NCI-H1048 (cell line): ENCODE data around the gene C5orf24.
"Not testable (repeated sequence)": the region's sequence is repeated elsewhere in the genome, so short reads cannot be mapped to it uniquely, and the experiment has no call there.

Experiments
- DNase-seq: peaks from one replicate; lab custom pipeline; 2025; lab: John Stamatoyannopoulos, UW

The C5orf24 gene

GRCh38 chr5:134857401-134857800 lies 11.6 kb downstream of the C5orf24 start:
- DNase-seq = no peak

DNA sequence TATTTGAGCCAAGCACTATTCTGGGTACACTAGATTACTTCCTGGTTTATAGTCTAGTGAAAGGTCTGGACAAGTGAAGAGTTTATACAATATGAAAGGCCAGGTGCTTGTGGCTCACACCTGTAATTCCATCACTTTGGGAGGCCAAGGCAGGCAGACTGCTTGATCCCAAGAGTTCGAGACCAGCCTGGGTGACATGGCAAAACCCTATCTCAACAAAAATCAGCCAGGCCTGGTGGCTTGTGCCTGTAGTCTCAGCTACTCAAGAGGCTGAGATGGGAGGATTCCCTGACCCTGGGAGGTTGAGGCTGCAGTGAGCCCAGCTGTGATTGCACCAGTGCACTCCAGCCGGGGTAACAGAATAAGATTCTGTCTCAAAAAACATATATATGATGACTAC lies 18.9 kb downstream of the C5orf24 start:
- DNase-seq = no peak

GRCh38 chr5:134873494-134873893 lies 27.7 kb downstream of the C5orf24 start:
- no peak for DNase-seq

DNA sequence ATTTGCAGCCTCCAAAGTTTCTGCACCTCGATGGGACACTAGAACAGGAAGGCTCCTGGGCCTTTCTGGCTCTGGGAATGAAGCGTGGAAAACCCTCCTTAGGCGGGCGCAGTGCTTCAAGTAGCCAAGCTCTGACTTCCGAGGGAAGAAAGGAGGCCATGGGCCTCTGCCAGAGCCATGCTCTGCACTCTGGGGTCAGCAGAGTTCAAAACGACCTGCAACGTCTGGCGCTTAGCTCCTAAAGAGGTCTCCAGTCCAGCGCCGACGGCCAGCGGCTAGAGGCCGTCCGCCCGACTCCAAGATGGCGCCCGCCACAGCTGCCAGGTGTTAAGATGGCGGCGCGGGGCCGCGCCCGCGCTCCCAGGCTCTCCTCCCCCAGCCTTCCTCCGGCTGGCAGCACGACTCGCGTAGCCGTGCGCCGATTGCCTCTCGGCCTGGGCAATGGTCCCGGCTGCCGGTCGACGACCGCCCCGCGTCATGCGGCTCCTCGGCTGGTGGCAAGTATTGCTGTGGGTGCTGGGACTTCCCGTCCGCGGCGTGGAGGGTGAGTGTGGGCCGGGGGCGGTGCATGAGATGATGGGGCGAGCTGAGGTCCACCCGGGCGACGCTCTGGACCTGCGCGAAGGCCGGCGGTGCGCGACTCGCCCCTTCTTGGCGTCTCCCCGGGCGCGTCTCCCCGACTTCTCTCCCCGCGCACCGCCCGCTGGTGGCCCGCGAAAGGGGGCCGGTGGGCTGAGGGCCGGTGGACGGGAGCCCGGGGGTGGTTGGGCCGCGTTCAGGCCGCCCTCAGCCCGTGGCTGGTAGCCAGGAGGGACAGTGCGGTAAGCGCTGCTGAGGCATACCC lies 28.4 kb downstream of the C5orf24 start, which contains the start of gene TXNDC15:
TSS of gene TXNDC15 (plus strand) at position 385 of the 844 bp plus-strand sequence. CDS start at position 442, 57 bp downstream.
- DNase-seq = peak; percentile 15

DNA sequence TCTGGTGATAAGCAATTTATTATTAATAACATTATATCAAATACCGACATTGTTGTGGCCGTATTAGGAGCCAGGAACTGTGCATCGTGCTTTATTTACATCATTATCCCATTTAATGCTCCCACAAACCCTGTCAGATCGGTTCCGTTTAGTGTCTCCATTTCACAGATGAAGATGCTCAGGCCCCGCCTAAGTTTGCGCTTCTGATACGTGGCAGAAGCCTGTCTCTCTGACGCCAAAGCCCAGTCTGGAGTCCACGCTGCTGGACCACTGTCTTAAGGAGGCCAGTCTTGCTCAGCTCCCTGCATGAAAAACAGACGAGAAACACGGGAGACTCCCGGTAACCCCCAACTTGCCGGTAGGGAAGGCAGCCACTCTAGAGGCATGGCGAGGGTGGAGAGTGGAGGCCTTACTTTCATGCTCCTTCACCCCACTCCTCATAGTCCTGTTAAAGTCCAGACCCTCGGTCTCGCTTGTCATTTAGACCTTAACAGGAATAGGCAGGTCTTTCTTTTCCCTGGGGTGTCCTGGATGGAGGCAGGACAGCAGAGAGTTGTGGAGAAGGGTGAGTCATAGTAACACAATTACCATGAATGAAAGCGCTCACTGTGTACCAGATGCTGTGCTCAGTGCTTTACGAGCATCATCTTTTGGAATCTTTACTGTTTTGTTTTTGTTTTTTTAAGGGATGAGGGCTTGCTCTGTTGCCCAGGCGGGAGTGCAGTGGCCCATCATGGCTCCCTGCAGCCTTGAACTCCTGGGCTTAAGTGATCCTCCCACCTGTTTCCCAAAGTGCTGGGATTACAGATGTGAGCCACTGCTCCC lies 29.3 kb downstream of the C5orf24 start:
- DNase-seq = no peak

DNA sequence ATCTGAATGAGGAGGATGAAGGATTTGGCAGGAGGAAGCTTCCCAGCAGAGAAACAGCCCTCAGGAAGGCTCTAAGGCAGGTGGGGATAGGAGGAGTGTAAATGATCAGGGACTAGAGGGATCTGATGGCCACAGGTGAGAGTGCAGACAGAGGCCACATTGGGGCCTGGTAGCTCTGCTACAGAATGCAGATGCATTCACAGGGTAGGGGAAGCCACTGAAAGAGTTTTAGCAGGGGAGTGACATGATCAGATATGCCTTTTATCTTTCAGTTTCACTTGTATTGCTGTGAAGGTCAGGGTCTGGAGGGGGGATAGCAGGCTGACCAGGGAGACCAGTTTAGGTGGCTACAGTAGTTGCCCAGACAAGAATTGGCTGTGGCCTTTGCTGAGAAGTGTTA lies 31.4 kb downstream of the C5orf24 start:
- no peak for DNase-seq

- DNase-seq = no peak
These were observed 32.6 kb downstream of the C5orf24 start for GRCh38 chr5:134878403-134878802.

DNA sequence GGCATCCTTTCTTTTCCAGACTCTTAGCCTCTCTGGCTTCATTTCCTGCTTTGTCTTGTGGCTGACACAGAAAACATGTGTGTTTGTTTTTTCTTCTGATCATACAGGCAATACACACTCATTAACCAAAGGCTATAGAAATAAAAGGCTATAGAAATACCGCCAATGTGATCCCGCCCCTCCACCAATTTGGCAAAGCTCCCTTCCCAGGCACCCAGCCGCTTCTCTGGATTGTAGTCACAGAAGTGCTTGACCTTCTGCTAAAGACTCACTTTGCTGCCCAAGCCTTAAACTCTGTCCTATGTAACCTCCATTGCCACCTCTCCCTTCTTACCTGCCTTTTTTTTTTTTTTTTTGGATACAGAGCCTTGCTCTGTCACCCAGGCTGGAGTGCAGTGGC lies 33.7 kb downstream of the C5orf24 start:
- DNase-seq = no peak

GRCh38 chr5:134880937-134881336 lies 35.2 kb downstream of the C5orf24 start:
- DNase-seq = not testable (repeated sequence)

DNA sequence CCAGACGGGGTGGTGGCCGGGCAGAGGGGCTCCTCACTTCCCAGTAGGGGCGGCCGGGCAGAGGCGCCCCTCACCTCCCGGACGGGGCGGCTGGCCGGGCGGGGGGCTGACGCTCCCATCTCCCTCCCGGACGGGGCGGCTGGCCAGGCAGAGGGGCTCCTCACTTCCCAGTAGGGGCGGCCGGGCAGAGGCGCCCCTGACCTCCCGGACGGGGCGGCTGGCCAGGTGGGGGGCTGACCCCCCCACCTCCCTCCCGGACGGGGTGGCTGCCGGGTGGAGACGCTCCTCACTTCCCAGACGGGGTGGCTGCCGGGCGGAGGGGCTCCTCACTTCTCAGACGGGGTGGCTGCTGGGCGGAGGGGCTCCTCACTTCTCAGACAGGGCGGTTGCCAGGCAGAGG lies 35.9 kb downstream of the C5orf24 start:
- not testable (repeated sequence) for DNase-seq

DNA sequence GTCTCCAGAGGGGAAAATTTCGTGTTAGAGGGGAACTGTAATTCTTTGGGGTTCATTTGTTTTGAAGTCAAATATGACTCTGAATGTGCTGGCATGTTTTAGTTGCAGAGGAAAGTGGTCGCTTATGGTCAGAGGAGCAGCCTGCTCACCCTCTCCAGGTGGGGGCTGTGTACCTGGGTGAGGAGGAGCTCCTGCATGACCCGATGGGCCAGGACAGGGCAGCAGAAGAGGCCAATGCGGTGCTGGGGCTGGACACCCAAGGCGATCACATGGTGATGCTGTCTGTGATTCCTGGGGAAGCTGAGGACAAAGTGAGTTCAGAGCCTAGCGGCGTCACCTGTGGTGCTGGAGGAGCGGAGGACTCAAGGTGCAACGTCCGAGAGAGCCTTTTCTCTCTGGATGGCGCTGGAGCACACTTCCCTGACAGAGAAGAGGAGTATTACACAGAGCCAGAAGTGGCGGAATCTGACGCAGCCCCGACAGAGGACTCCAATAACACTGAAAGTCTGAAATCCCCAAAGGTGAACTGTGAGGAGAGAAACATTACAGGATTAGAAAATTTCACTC lies 41.9 kb downstream of the C5orf24 start:
- DNase-seq = no peak

- no peak for DNase-seq
These were observed 43.6 kb downstream of the C5orf24 start for GRCh38 chr5:134889335-134889734.

GRCh38 chr5:134891473-134891872 lies 45.7 kb downstream of the C5orf24 start:
- no peak for DNase-seq

- DNase-seq = no peak
These were observed 46.5 kb downstream of the C5orf24 start for GRCh38 chr5:134892282-134892681.

DNA sequence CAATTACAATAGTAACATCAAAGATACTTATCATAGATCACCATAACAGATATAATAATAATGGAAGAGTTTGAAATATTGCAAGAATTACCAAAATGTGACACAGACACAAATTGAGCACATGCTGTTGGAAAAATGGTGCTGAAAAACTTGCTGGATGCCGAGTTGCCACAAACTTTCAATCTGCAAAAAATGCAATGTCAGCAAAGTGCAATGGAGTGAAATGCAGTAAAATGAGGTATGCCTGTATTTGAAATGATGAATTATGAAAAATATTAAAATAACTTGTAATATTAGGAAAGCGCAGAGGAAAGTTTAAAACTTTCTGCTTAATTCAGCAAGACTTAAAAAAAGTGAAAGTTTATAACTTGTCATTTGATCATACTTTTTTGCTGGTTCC lies 47.2 kb downstream of the C5orf24 start:
- no peak for DNase-seq

DNA sequence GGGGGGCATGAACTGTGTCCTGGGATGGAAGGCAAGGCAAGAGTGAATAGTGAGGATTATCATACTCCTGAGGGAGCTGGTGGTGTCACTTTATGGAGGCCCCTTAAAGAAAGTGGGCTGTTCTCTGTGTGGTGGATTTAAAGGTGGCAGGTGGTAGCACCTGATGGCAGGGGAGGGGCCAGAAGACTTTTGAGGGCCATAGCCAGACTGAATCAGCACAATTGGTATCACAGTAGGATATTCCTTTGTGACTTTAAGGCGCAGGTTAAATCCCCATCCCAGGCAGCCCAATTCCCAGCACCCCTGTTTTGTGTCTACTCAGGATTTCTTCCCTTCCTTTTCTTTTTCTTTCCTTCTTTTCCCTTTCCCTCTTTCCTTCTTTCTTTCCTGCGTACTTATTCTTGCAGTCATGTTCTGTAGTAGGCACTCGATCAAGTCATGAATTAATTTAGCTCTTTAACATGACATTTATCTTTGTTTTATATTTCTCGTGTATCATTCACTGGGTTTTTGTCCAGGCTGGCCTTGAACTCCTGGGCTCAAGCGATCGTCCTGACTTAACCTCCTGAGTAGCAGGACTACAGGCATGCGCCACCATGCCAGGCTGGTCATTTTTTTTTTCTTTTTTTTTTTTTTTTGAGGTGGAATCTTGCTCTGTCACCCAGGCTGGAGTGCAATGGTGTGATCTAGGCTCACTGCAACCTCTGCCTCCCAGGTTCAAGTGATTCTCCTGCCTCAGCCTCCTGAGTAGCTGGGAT lies 48.2 kb downstream of the C5orf24 start:
- no peak for DNase-seq

DNA sequence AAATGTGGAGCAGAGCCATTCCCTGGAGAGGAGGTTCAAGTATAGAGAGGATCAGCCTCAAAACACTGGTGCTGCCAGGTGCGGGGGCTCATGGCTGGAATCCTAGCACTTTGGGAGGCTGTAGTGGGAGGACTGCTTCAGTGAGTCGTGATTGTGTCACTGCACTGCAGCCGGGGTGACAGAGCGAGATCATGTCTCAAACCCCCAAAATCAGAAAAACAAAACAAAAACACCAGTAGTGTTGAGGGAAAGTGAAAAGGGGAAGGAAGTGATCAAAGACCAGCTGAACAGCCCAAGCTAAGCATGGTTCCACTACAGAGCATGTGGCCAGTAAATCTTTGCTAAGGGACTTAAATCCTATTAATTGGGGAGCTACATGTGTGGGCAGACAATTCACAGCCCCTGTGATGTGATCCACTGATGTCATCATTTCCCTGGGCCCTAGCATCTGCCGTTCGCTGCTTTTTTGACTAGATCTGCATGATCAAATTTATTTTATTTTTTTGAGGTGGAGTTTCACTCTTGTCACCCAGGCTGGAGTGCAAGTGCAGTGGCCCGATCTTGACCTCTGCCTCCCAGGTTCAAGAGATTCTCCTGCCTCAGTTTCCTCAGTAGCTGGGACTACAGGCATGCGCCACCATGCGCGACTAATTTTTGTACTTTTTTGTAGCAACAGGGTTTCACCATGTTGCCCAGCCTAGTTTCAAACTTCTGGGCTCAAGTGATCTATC lies 56.5 kb downstream of the C5orf24 start:
- no peak for DNase-seq

GRCh38 chr5:134904610-134905245 lies 59.0 kb downstream of the C5orf24 start, which contains the start of gene PCBD2:
Gene PCBD2 (plus strand): TSS chr5:134905131. CDS start chr5:134905140, 9 bp downstream.
- DNase-seq = peak; percentile 86

DNA sequence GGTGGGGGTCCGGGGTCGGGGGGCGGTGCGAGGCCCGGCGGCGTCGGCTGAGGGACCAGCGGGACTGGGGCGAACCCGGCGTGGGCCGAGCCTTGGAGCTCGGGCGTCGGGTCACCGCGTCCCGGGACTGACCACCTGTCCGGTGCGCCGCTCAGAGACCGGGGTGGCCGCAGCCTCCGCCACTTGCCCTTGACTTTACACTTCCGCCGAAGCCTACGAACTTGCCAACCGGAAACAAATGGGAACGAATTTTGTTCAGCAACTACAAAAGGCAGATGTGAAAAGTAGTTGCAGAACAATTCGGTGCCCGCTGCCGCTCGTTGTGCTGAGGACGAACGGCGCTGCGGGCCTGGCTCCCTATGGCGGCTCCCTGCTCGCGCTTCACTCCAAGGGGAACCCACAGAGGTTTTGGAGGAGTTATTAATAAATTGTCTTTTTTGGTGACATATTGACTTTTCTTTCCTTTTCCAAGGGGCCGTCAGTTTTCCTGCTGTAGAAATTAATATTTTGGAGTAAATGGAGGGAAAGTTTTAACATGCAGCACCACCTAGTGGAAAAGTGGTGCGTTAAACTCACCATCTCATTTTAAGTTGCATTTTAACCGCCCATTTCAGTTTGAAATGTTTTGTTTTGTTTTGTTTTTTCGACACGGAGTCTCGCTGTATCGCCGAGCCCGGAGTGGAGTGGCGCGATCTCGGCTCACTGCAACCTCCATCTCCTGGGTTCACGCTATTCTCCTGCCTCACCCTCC lies 59.7 kb downstream of the C5orf24 start:
- DNase-seq = peak; percentile 62

GRCh38 chr5:134906811-134907210 lies 61.0 kb downstream of the C5orf24 start:
- DNase-seq = no peak
